Brain microvascular endothelial cell (primary cell): Measurements from ENCODE around the gene FAM98A.

Source experiments
- DNase-seq: peaks from one replicate; pipeline ENCODE4 v3.0.0-alpha.2; 2020
- H3K27ac ChIP-seq: fragments of 250-450 bp; sonication (Bioruptor Pico); 2 replicates; pipeline ENCODE4 v1.5.1; 2020; ENCODE audit warnings: mild to moderate bottlenecking, moderate library complexity
- H3K27me3 ChIP-seq: fragments of 250-450 bp; sonication (Bioruptor Pico); replicated peaks from 2 replicates; pipeline ENCODE4 v1.5.1; 2020; ENCODE audit warnings: mild to moderate bottlenecking
- H3K36me3 ChIP-seq: fragments of 250-450 bp; sonication (Bioruptor Pico); replicated peaks from 2 replicates; pipeline ENCODE4 v1.5.1; 2020; ENCODE audit warnings: mild to moderate bottlenecking
- H3K4me3 ChIP-seq: 2 replicates; pipeline ENCODE4 v1.5.1; 2011; ENCODE audit warnings: low read depth, mild to moderate bottlenecking, control low read depth, low read length, moderate library complexity
- CTCF ChIP-seq: IDR thresholded peaks from 2 replicates; pipeline ENCODE4 v1.5.1; 2011; ENCODE audit warnings: low read depth, mild to moderate bottlenecking, moderate library complexity, low read length, control low read depth, inconsistent platforms; ENCODE audit errors: missing control alignments
- in situ Hi-C: cut with HindIII; loops from 2 replicates; pipeline ENCODE4 v1.10.0; 2017; ENCODE audit warnings: low sequenced_read_pairs, low pct_ligation_motif_present

The FAM98A gene

GRCh38 chr2:33577668-33578067 is 21.4 kb downstream of the FAM98A start:
- DNase-seq, result no peak
- in situ Hi-C loops, result no loop called here
- no peak overlapping the region for H3K27ac ChIP-seq
- H3K27me3 ChIP-seq, result no peaks in the 10 kb centered on the region
- H3K36me3 ChIP-seq, result peaks cover 5% of the 10 kb centered on the region
- H3K4me3 ChIP-seq, result no peak overlapping the region
- no peak for TF ChIP-seq CTCF

GRCh38 chr2:33577084-33577483 is 22.0 kb downstream of the FAM98A start:
- H3K27me3 ChIP-seq, result no peaks in the 10 kb centered on the region
- no peak overlapping the region for H3K4me3 ChIP-seq
- no peak for DNase-seq
- H3K27ac ChIP-seq, result no peak overlapping the region
- TF ChIP-seq CTCF, result no peak
- H3K36me3 ChIP-seq, result peaks cover 1% of the 10 kb centered on the region
- in situ Hi-C loops, result no loop called here

GRCh38 chr2:33573657-33574056 is 25.4 kb downstream of the FAM98A start:
- H3K36me3 ChIP-seq, result no peaks in the 10 kb centered on the region
- TF ChIP-seq CTCF, result no peak
- H3K27me3 ChIP-seq, result no peaks in the 10 kb centered on the region
- in situ Hi-C loops, result no loop called here
- H3K4me3 ChIP-seq, result no peak overlapping the region
- DNase-seq, result no peak
- no peak overlapping the region for H3K27ac ChIP-seq

- Histone ChIP-seq H3K27me3 (no peaks in the 10 kb centered on the region), H3K27ac (no peak overlapping the region), H3K4me3 (no peak overlapping the region), H3K36me3 (no peaks in the 10 kb centered on the region)
- no peak for DNase-seq
- in situ Hi-C loops, result no loop called here
- TF ChIP-seq CTCF, result no peak
Observed at GRCh38 chr2:33570681-33571080, 28.4 kb downstream of the FAM98A start.

GRCh38 chr2:33561872-33562271 is 37.2 kb downstream of the FAM98A start:
- Histone ChIP-seq H3K4me3 (no peak overlapping the region), H3K36me3 (no peaks in the 10 kb centered on the region), H3K27ac (no peak overlapping the region), H3K27me3 (no peaks in the 10 kb centered on the region)
- DNase-seq, result no peak
- TF ChIP-seq CTCF, result no peak
- in situ Hi-C loops, result no loop called here

GRCh38 chr2:33560017-33560416 is 39.1 kb downstream of the FAM98A start:
- Histone ChIP-seq H3K27me3 (no peaks in the 10 kb centered on the region), H3K27ac (no peak overlapping the region), H3K36me3 (no peaks in the 10 kb centered on the region), H3K4me3 (no peak overlapping the region)
- in situ Hi-C loops, result no loop called here
- no peak for TF ChIP-seq CTCF
- DNase-seq, result no peak
